NCI-H345 (cell line): ENCODE results near the gene EPHA4.
"Not testable (repeated sequence)": the region's sequence is repeated elsewhere in the genome, so short reads cannot be mapped to it uniquely, and the experiment has no call there.

Experiments used
- DNase-seq: peaks from one replicate; lab custom pipeline; 2025; lab: John Stamatoyannopoulos, UW

The EPHA4 gene

GRCh38 chr2:221539246-221539645 is 32.9 kb downstream of the EPHA4 start:
- no peak for DNase-seq

DNA sequence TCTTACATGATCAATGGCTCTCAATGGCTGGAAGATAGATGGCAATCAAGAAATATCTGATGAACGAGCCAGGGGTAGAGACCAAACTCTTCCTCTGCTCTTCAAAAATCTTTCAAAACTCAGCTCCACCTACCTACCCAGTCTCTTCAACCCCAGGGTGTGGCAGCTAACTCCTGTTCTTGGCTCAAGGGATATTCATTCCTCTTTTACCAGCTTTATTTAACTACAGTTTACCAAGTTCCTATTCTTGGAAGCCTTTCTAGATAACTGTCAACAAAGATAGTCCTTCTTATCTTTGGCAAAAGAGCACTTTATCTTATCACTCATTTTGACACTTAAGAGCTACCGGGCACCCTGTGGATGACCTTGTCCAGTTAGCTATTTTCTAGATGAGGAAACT is 36.3 kb downstream of the EPHA4 start:
- DNase-seq, result no peak

DNA sequence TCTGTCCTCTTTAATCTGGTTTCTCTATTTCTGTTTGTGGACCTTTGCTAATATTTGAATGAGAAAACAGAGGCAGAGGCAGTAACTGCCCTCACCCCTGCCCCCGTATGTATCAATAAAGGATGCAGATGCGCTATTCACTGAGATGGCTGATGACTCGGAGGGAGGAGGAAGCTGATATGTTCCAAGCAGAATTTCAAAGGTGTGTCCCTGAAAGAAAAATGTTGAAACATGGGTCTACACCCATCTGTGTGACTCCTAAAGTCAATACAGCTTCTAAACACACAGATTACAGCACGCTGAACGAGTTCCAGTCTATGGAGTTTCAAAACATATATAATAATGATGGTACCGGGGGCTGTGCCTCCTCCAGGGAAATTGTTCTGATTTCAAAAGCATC is 38.8 kb downstream of the EPHA4 start:
- DNase-seq, result peak; percentile 28

DNA sequence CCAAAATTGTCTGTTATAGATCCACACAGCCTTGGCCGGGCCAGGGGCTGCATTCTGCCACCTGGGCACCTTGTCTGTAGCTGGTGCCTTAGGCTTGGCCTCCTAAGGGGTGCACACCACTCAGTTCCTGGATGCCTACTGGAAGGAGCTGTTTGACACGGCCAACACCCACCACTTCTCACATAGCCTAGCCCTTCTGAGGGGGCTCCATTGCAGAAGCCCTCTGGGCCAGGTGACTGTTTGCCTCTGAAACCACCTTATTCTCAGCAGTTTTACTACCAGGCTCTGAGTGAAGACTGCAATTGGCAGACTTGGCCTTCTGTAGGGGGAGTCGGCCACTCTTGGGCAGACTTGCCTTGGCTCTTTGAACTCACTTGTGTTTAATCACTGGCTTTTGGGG is 39.5 kb downstream of the EPHA4 start:
- no peak for DNase-seq

DNA sequence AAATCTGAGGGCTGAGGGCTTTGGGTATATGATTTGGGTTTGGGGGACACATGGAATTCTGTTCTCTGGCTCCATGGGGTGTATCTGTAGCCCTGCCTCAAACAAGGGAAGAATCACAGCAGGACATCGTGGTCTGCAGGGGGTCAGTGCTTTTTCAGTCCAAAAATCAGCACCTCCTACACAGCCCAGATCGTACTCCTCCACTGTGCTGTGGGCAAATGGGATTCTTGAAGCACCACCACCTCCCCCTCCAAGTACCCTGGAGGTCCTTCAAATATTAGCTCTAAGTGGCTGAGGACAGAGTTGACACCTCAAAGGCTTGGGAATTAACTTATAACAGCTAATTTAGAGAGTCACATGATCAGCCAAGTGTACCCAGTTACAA is 41.5 kb downstream of the EPHA4 start:
- DNase-seq, result no peak

DNA sequence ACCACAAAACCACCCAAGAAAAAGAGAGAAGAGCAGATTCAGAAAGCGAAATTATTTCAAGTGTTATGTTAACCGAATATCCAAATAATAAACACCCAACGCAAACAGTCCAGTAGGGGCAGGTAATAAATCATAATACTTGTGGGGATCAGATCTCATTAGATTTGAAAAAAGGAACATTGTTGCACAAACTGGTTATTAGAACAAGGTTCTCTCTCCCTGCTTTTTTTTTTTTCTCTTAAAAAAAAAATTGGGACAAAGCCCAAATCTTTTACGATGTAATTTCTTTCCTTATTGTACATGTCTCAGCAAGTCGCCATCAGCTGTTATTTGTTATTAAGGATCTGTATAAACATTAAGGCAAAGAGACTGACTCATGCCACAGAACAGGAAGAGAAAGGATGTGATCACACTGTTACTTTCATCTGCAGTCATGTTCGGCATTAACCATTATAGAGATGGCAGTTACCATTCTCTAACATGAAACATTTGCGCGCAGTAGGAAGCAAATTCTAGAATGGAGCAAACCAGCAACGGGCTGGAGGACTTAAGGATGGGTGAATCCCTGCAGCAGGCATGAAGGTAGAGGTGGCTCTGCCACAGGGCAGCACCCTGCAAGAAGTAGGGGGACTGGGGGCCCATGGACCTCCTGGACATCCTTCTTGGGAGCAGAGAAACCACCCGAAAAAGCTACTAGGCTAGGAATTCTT is 42.0 kb downstream of the EPHA4 start:
- no peak for DNase-seq

- no peak for DNase-seq
Observed at GRCh38 chr2:221529177-221529942, 42.7 kb downstream of the EPHA4 start.

GRCh38 chr2:221527776-221528309 is 44.3 kb downstream of the EPHA4 start:
- no peak for DNase-seq

GRCh38 chr2:221524158-221524557 is 47.9 kb downstream of the EPHA4 start:
- DNase-seq, result no peak

- no peak for DNase-seq
Observed at GRCh38 chr2:221521233-221521845, 50.8 kb downstream of the EPHA4 start.

DNA sequence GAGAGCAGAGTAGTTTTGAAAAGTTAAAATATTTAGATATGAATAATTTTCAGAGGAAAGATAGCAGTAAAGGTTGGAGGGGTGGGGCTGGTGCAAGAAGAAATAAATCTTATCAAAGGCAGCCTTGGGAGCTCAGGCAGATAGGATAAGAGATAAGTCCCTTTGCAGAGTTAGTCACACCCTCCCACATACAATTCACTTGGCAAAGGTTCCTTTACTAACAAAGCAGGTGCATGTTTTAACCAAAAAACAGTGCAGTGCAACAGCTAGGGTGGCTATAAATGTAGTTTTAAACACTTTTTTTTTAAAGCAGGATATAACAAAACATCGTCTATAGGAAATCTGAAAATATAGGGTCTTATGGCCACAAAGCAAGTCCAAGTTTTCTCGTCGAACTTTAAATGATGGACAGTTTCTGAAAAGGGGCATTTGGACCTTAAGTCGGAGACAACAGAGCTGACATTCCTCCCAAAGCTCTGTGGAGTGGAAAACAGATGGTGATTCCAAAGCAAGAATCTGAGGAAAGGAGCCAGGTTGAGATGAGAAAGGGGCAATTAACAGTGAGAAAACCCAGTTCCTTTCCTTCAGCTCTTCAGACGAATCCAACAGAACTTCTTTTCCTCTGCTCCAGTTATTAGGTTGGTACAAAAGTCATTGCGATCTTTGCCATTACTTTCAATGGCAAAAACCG is 53.0 kb downstream of the EPHA4 start:
- DNase-seq, result no peak

GRCh38 chr2:221518201-221518934 is 53.7 kb downstream of the EPHA4 start:
- no peak for DNase-seq

DNA sequence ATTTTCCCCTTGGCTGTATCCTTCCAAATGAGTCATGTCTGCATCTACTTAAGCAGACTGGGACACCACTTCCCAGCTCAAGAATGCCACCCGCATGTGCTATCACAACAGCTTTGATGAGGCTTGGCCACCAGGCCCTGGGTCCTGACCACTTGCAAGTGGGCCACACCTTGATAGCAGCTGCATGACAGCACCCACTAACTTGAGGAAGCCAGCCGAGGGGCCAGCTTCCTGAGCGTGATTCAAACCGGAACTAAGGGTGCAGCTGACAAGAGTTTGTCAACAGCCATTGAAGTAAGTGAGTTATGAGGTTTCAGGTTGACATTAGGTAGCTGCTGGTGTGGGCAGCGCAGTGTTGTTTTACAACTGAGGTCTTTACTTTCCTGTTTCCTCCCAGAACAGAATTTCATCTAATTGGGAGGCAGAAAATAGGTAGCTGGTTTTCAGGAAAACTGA is 54.4 kb downstream of the EPHA4 start:
- DNase-seq, result no peak

DNA sequence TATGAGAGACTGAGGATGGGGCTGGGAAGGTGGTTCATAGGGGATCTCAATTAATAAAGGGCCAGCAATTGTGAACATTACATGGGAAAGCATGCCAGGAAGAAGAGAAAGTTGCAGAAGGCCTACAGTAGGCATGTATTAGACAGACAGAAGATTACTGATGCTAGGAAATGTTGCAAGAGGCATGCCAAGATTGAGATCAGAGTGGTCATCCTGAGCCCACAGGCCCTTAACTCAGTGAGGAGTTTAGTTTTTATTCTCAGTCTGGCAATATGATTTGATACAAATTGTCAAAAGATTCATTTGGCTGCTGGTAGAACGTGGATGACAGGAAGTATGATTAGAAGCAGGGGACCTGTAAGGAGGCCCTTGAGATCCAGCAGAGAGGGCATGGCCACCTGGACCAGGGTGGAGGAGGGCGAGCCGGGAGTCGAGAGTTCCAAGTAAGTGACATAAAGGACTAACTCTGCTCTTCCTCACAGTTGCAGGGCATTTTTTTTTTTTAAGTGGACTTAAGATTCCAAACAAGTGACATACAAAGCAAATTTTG is 54.9 kb downstream of the EPHA4 start:
- DNase-seq, result no peak

DNA sequence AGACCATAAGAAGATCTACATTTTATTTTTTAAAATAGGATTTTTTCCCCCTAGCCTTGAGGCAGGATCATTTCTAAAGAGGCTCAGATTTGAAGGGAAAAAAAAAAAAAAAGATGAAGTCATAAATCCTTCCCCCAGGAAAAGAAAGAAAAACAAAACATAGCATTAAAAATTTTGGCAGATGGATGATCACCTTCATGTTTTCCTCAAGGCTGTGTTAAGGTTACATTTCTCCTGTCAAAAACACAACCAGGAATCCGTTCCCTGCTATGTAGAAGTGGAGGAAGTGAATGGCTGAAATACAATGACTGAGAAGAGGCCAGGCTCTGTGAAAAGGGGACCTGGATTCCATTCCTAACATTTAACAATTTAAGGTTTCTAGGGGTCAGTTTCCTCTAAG is 56.2 kb downstream of the EPHA4 start:
- DNase-seq, result no peak

DNA sequence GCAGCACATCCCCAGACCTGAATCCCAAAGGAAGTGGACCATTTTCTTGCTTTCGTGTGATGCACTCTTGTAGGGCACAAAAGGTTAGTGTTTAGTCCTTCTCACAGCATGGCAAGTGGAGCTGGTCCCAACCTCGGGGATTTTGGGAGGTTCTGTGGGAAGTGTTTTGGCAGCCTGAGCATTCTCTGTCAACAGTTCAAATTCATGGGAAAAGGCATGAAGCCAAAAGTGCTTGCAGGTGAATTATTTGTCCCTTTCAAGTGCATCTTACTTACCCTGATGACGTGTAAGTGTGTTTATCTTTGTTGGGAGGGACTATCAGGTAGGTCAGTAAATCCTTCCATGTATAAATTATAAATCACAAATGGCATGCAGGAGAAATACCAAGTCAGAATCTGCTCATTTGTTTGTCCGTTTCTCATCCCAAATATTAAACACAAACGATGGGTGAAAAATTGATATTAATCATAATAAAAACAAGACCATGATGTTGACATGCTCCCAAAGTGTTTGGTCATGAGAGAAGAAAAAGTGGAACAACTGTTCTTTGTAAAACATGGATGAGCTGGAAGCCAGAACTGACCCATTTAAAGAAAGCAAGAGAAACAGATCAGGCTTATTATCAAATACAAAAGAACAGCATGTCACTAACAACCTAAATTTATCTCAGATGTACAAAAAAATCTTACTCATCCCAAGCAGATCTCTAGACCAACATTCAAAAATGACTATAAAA is 57.6 kb downstream of the EPHA4 start:
- DNase-seq, result peak; percentile 72

GRCh38 chr2:221513232-221513631 is 58.9 kb downstream of the EPHA4 start:
- no peak for DNase-seq

GRCh38 chr2:221511325-221511724 is 60.8 kb downstream of the EPHA4 start:
- DNase-seq, result not testable (repeated sequence)

DNA sequence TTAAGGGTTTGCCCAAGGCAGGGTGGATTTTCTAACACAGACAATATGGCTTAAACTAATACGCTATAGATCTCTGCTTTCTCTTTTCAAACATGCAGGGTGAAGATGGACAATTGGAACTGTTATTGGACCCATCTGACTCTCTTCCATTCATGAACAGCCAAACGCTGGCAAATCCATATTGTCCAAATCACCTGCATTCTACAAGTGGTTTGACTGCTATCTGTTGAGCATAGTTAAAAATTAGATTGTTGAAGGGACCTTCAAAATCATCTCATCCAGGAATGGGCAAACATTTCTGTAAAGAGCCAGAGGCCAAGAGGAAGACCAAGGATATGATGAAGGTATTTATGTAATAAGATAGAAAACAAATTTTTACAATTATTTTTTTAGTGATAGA is 65.6 kb downstream of the EPHA4 start:
- no peak for DNase-seq

DNA sequence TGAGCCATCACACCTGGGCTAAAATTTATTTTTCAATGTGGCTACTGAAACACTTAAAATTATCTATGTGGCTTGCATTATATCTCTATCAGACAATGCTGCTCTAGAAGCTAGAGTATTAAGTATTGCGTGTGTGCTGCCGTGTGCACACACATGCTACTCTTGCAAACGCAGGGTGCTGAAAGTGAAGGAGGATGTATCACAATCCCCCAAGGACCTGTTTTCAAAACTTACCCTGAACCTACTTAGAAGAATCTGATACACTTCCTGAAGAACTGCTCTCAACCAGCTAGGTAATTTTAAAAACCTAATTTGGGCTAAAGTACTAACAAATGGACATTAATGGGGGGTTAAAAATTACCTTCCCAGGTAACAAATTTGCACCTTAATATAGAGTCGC is 66.5 kb downstream of the EPHA4 start:
- no peak for DNase-seq

DNA sequence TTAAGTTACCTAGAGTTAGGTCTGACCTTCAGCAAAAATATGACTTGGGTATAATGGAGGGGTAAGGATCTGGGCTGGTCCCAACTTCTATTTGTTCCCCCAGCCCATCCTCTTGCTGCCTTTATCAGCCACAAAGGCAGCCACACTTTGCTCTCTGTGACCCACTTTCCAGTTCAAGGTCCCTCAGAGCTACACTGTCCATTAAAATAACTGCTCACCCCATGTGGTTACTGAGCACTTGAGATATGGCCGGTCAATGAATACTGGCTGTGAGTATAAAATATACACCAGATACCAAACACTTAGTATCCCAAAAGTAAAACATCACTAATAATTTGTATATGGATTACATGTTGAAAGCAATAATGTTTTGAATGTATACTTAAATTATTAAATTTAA is 67.2 kb downstream of the EPHA4 start:
- no peak for DNase-seq
